Measurements from ENCODE around the gene GLRA2.

GLRA2 gene

GRCh38 chrX:14717949-14718348, 188.6 kb downstream of the GLRA2 start:
- no peak for DNase-seq

- DNase-seq, result no peak
Measured at GRCh38 chrX:14718403-14718802, 189.1 kb downstream of the GLRA2 start.

GRCh38 chrX:14729058-14729457, 199.7 kb downstream of the GLRA2 start:
- DNase-seq, result no peak

- no peak for DNase-seq
Measured at GRCh38 chrX:14738643-14739042, 209.3 kb downstream of the GLRA2 start.

GRCh38 chrX:14753441-14753840, 224.1 kb downstream of the GLRA2 start:
- DNase-seq, result no peak

- DNase-seq, result no peak
Measured at GRCh38 chrX:14758029-14758491, 228.7 kb downstream of the GLRA2 start.

- no peak for DNase-seq
Measured at GRCh38 chrX:14775416-14775815, 246.1 kb downstream of the GLRA2 start.

- DNase-seq, result no peak
Measured at GRCh38 chrX:14776901-14777300, 247.6 kb downstream of the GLRA2 start.

- DNase-seq, result no peak
Measured at GRCh38 chrX:14777525-14777924, 248.2 kb downstream of the GLRA2 start.

- no peak for DNase-seq
Measured at GRCh38 chrX:14779580-14779979, 250.2 kb downstream of the GLRA2 start.
